GM23338 (cell line): ENCODE results near the gene PAX9. TPM values are rescaled to one million over a fixed set of nuclear protein-coding genes. Genes with fewer than 3 reads are reported as not detected.

ENCODE experiments used
- ATAC-seq: fragments of 200-7000 bp; cut with Tn5 transposase; 3 replicates; pipeline ENCODE4 v1.9.1; 2020
- DNase-seq: peaks from one replicate; pipeline ENCODE4 v3.0.0-alpha.2; 2015; ENCODE audit warnings: low spot score
- H2AFZ ChIP-seq: fragments of 200-600 bp; sonication (generic); 2 replicates; pipeline ENCODE4 v1.8.0; 2016; ENCODE audit warnings: antibody characterized with exemption, mild to moderate bottlenecking, moderate library complexity
- H3F3A ChIP-seq: fragments of 200-600 bp; sonication (generic); replicated peaks from 2 replicates; pipeline ENCODE4 v1.8.0; 2017; ENCODE audit warnings: antibody characterized with exemption, mixed run types, low read depth
- H3K27ac ChIP-seq: fragments of 200-600 bp; sonication (generic); 2 replicates; pipeline ENCODE4 v1.6.1; 2016; ENCODE audit warnings: low read depth
- H3K27me3 ChIP-seq: fragments of 200-600 bp; sonication (generic); 2 replicates; pipeline ENCODE4 v1.8.0; 2016; ENCODE audit warnings: mild to moderate bottlenecking, mixed run types, moderate library complexity; ENCODE audit not compliant: insufficient read depth
- H3K36me3 ChIP-seq: fragments of 200-600 bp; sonication (generic); 2 replicates; pipeline ENCODE4 v1.8.0; 2016; ENCODE audit warnings: mild to moderate bottlenecking; ENCODE audit not compliant: insufficient read depth
- H3K4me1 ChIP-seq: fragments of 200-600 bp; sonication (generic); 2 replicates; pipeline ENCODE4 v1.8.0; 2016; ENCODE audit warnings: mild to moderate bottlenecking, moderate library complexity; ENCODE audit not compliant: insufficient read depth
- H3K4me2 ChIP-seq: fragments of 200-600 bp; sonication (generic); 2 replicates; pipeline ENCODE4 v1.7.1; 2017; ENCODE audit warnings: mixed run types
- H3K4me3 ChIP-seq: fragments of 200-600 bp; sonication (generic); 2 replicates; pipeline ENCODE4 v1.6.1; 2016; ENCODE audit warnings: mixed run types
- H3K79me2 ChIP-seq: fragments of 200-600 bp; sonication (generic); replicated peaks from 2 replicates; pipeline ENCODE4 v1.8.0; 2017; ENCODE audit warnings: mild to moderate bottlenecking; ENCODE audit not compliant: insufficient read depth
- H3K9me2 ChIP-seq: fragments of 200-600 bp; sonication (generic); 2 replicates; pipeline ENCODE4 v1.8.0; 2017; ENCODE audit not compliant: insufficient read depth
- H4K20me1 ChIP-seq: fragments of 200-600 bp; sonication (generic); replicated peaks from 2 replicates; pipeline ENCODE4 v1.8.0; 2017; ENCODE audit warnings: mild to moderate bottlenecking; ENCODE audit not compliant: insufficient read depth
- H3K27ac Mint-ChIP-seq: 2 replicates; pipeline ENCODE4 v1.8.0; 2020; ENCODE audit warnings: inconsistent platforms, mild to moderate bottlenecking, moderate library complexity, mixed read lengths
- H3K27me3 Mint-ChIP-seq: 3 replicates; pipeline ENCODE4 v1.8.0; 2022; ENCODE audit warnings: low read depth, mild to moderate bottlenecking, moderate library complexity, mixed read lengths, inconsistent platforms; ENCODE audit not compliant: insufficient read depth, poor library complexity
- H3K36me3 Mint-ChIP-seq: 3 replicates; pipeline ENCODE4 v1.8.0; 2021; ENCODE audit warnings: low read depth, mild to moderate bottlenecking, inconsistent platforms, moderate library complexity, mixed read lengths
- H3K4me1 Mint-ChIP-seq: 3 replicates; pipeline ENCODE4 v1.8.0; 2020; ENCODE audit warnings: mild to moderate bottlenecking, inconsistent platforms, mixed read lengths
- H3K4me3 Mint-ChIP-seq: 3 replicates; pipeline ENCODE4 v1.8.0; 2021; ENCODE audit warnings: moderate library complexity, mild to moderate bottlenecking, inconsistent platforms, mixed read lengths
- H3K9me3 Mint-ChIP-seq: 3 replicates; pipeline ENCODE4 v1.8.0; 2020; ENCODE audit warnings: moderate library complexity, mild to moderate bottlenecking, inconsistent platforms, mixed read lengths
- CREB1 ChIP-seq: fragments of 250-450 bp; sonication (Bioruptor Pico); IDR thresholded peaks from 2 replicates; pipeline ENCODE4 v1.5.0; 2020; ENCODE audit warnings: low read depth, mild to moderate bottlenecking, moderate library complexity
- EZH2 ChIP-seq: fragments of 200-600 bp; sonication (generic); IDR thresholded peaks from one replicate; pipeline ENCODE4 v1.8.0; 2017; ENCODE audit warnings: antibody characterized with exemption, mild to moderate bottlenecking, low read depth; ENCODE audit not compliant: unreplicated experiment
- JUNB ChIP-seq: IDR thresholded peaks from one replicate; pipeline ENCODE4 v1.6.1; 2016; ENCODE audit warnings: antibody characterized with exemption; ENCODE audit not compliant: unreplicated experiment
- POLR2AphosphoS5 ChIP-seq: IDR thresholded peaks from 2 replicates; pipeline ENCODE4 v1.6.1; 2016; ENCODE audit warnings: antibody characterized with exemption, low read depth
- ZNF114 ChIP-seq: fragments of 250-450 bp; sonication (Bioruptor Pico); IDR thresholded peaks from 2 replicates; pipeline ENCODE4 v1.5.0; 2020; ENCODE audit warnings: mild to moderate bottlenecking, moderate library complexity
- polyA plus RNA-seq: library from polyadenylated mRNA; unstranded; fragments of >200 nt; fragmentation: Nextera tagmentation; extraction: Ambion mirVana; gene quantifications from 2 replicates; pipeline ENCODE4 v1.2.1, GENCODE V29; 2016
- total RNA-seq: library from RNA; depleted of rRNA; stranded (reverse); fragments of >200 nt; shearing (Covaris generic); gene quantifications from 2 replicates; pipeline ENCODE4 v1.2.3, GENCODE V29; 2014
- TF ChIP-seq, protein P1 (sequence below): IDR thresholded peaks from one replicate; pipeline ENCODE4 v1.6.1; 2018; ENCODE audit warnings: antibody characterized with exemption; ENCODE audit not compliant: unreplicated experiment
- TF ChIP-seq, protein P2 (sequence below): IDR thresholded peaks from 2 replicates; pipeline ENCODE4 v1.6.1; 2016; ENCODE audit warnings: antibody characterized with exemption
- TF ChIP-seq, protein P3 (sequence below): fragments of 250-450 bp; sonication (Bioruptor Pico); IDR thresholded peaks from 2 replicates; pipeline ENCODE4 v1.5.0; 2020; ENCODE audit warnings: mild to moderate bottlenecking, moderate library complexity

The PAX9 gene
- total and polyA plus RNA-seq, 2 experiments from 2014 or later, result 0.74 TPM; not detected in 1

DNA sequence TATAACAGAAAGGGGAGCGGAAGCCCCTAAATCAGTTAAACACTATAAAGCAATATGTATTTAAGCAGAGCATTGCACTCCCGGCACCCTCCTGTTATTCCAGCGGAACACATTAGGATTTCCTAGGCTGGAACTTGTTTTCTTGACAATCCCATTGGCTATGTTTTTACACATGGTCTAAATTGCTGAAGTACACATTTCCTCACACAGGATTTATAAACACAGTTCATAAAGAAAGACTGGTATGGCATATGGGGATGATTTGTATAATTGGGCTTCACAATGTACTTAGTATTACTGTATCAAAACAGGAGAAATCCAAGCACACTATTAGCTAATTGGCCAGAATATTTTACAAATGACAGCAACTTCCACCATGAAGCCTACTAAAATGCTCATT, 23.3 kb downstream of the PAX9 start:
- Histone ChIP-seq H3K4me3 (no peak overlapping the region), H2AFZ (no peak overlapping the region), H3K4me2 (peak overlapping the region; percentile 18), H3K4me1 (peaks cover 42% of the 10 kb centered on the region), H3K36me3 (no peaks in the 10 kb centered on the region), H3K9me2 (peaks cover 7% of the 10 kb centered on the region), H3K27me3 (no peaks in the 10 kb centered on the region), H4K20me1 (no peaks in the 10 kb centered on the region), H3K27ac (no peak overlapping the region), H3F3A (no peaks in the 10 kb centered on the region), H3K79me2 (no peaks in the 10 kb centered on the region)
- H3K9me3 Mint-ChIP-seq, result no peaks in the 10 kb centered on the region; the same call in 2 of the 3 replicates
- TF ChIP-seq, protein P1, sequence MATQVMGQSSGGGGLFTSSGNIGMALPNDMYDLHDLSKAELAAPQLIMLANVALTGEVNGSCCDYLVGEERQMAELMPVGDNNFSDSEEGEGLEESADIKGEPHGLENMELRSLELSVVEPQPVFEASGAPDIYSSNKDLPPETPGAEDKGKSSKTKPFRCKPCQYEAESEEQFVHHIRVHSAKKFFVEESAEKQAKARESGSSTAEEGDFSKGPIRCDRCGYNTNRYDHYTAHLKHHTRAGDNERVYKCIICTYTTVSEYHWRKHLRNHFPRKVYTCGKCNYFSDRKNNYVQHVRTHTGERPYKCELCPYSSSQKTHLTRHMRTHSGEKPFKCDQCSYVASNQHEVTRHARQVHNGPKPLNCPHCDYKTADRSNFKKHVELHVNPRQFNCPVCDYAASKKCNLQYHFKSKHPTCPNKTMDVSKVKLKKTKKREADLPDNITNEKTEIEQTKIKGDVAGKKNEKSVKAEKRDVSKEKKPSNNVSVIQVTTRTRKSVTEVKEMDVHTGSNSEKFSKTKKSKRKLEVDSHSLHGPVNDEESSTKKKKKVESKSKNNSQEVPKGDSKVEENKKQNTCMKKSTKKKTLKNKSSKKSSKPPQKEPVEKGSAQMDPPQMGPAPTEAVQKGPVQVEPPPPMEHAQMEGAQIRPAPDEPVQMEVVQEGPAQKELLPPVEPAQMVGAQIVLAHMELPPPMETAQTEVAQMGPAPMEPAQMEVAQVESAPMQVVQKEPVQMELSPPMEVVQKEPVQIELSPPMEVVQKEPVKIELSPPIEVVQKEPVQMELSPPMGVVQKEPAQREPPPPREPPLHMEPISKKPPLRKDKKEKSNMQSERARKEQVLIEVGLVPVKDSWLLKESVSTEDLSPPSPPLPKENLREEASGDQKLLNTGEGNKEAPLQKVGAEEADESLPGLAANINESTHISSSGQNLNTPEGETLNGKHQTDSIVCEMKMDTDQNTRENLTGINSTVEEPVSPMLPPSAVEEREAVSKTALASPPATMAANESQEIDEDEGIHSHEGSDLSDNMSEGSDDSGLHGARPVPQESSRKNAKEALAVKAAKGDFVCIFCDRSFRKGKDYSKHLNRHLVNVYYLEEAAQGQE, result no peak
- TF ChIP-seq JUNB, result no peak
- TF ChIP-seq, protein P2, sequence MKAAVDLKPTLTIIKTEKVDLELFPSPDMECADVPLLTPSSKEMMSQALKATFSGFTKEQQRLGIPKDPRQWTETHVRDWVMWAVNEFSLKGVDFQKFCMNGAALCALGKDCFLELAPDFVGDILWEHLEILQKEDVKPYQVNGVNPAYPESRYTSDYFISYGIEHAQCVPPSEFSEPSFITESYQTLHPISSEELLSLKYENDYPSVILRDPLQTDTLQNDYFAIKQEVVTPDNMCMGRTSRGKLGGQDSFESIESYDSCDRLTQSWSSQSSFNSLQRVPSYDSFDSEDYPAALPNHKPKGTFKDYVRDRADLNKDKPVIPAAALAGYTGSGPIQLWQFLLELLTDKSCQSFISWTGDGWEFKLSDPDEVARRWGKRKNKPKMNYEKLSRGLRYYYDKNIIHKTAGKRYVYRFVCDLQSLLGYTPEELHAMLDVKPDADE, result no peak
- TF ChIP-seq, protein P3, sequence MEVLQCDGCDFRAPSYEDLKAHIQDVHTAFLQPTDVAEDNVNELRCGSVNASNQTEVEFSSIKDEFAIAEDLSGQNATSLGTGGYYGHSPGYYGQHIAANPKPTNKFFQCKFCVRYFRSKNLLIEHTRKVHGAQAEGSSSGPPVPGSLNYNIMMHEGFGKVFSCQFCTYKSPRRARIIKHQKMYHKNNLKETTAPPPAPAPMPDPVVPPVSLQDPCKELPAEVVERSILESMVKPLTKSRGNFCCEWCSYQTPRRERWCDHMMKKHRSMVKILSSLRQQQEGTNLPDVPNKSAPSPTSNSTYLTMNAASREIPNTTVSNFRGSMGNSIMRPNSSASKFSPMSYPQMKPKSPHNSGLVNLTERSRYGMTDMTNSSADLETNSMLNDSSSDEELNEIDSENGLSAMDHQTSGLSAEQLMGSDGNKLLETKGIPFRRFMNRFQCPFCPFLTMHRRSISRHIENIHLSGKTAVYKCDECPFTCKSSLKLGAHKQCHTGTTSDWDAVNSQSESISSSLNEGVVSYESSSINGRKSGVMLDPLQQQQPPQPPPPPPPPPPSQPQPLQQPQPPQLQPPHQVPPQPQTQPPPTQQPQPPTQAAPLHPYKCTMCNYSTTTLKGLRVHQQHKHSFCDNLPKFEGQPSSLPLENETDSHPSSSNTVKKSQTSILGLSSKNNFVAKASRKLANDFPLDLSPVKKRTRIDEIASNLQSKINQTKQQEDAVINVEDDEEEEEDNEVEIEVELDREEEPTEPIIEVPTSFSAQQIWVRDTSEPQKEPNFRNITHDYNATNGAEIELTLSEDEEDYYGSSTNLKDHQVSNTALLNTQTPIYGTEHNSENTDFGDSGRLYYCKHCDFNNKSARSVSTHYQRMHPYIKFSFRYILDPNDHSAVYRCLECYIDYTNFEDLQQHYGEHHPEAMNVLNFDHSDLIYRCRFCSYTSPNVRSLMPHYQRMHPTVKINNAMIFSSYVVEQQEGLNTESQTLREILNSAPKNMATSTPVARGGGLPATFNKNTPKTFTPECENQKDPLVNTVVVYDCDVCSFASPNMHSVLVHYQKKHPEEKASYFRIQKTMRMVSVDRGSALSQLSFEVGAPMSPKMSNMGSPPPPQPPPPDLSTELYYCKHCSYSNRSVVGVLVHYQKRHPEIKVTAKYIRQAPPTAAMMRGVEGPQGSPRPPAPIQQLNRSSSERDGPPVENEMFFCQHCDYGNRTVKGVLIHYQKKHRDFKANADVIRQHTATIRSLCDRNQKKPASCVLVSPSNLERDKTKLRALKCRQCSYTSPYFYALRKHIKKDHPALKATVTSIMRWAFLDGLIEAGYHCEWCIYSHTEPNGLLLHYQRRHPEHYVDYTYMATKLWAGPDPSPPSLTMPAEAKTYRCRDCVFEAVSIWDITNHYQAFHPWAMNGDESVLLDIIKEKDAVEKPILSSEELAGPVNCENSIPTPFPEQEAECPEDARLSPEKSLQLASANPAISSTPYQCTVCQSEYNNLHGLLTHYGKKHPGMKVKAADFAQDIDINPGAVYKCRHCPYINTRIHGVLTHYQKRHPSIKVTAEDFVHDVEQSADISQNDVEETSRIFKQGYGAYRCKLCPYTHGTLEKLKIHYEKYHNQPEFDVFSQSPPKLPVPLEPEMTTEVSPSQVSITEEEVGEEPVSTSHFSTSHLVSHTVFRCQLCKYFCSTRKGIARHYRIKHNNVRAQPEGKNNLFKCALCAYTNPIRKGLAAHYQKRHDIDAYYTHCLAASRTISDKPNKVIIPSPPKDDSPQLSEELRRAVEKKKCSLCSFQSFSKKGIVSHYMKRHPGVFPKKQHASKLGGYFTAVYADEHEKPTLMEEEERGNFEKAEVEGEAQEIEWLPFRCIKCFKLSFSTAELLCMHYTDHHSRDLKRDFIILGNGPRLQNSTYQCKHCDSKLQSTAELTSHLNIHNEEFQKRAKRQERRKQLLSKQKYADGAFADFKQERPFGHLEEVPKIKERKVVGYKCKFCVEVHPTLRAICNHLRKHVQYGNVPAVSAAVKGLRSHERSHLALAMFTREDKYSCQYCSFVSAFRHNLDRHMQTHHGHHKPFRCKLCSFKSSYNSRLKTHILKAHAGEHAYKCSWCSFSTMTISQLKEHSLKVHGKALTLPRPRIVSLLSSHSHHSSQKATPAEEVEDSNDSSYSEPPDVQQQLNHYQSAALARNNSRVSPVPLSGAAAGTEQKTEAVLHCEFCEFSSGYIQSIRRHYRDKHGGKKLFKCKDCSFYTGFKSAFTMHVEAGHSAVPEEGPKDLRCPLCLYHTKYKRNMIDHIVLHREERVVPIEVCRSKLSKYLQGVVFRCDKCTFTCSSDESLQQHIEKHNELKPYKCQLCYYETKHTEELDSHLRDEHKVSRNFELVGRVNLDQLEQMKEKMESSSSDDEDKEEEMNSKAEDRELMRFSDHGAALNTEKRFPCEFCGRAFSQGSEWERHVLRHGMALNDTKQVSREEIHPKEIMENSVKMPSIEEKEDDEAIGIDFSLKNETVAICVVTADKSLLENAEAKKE (CRISPR knock-in tag), result no peak
- TF ChIP-seq ZNF114, result no peak
- TF ChIP-seq CREB1, result no peak
- TF ChIP-seq EZH2, result no peak
- no peak for TF ChIP-seq POLR2AphosphoS5
- DNase-seq, result no peak
- H3K27me3 Mint-ChIP-seq, result peaks cover 4% of the 10 kb centered on the region
- no peak for ATAC-seq
- no peak overlapping the region for H3K27ac Mint-ChIP-seq
- H3K4me3 Mint-ChIP-seq, result no peak overlapping the region
- H3K36me3 Mint-ChIP-seq, result no peaks in the 10 kb centered on the region
- H3K4me1 Mint-ChIP-seq, result peaks cover 44% of the 10 kb centered on the region
